Dedifferentiated amniotic fluid mesenchymal stem cell (primary cell): Measurements from ENCODE around the gene SPIB.
A peak's percentile ranks its signal among the peaks of the same experiment; 100 is the strongest.
"Not testable (repeated sequence)": the region's sequence is repeated elsewhere in the genome, so short reads cannot be mapped to it uniquely, and the experiment has no call there.

Experiments
- DNase-seq: peaks from one replicate; pipeline ENCODE4 v3.0.0-alpha.2; 2016; ENCODE audit errors: extremely low spot score

SPIB gene

GRCh38 chr19:50390952-50391351 lies 27.8 kb upstream of the SPIB start:
- not testable (repeated sequence) for DNase-seq

- DNase-seq: no peak
Measured at GRCh38 chr19:50392759-50393158, 26.0 kb upstream of the SPIB start.

GRCh38 chr19:50393589-50393988 lies 25.1 kb upstream of the SPIB start:
- DNase-seq: no peak

- no peak for DNase-seq
Measured at GRCh38 chr19:50394017-50394416, 24.7 kb upstream of the SPIB start.

- DNase-seq: no peak
Measured at GRCh38 chr19:50398675-50399367, 19.9 kb upstream of the SPIB start.

GRCh38 chr19:50399368-50399745 lies 19.4 kb upstream of the SPIB start:
- no peak for DNase-seq

GRCh38 chr19:50401605-50402450 lies 16.9 kb upstream of the SPIB start:
- DNase-seq: peak; percentile 9

- DNase-seq: no peak
Measured at GRCh38 chr19:50402544-50403301, 16.0 kb upstream of the SPIB start.

GRCh38 chr19:50406156-50406820 lies 12.4 kb upstream of the SPIB start:
- DNase-seq: no peak

- no peak for DNase-seq
Measured at GRCh38 chr19:50406829-50407228, 11.9 kb upstream of the SPIB start.

GRCh38 chr19:50409347-50409746 lies 9.4 kb upstream of the SPIB start:
- DNase-seq: no peak

GRCh38 chr19:50410109-50410508 lies 8.6 kb upstream of the SPIB start:
- no peak for DNase-seq

GRCh38 chr19:50412419-50412818 lies 6.3 kb upstream of the SPIB start:
- DNase-seq: no peak

GRCh38 chr19:50413096-50413495 lies 5.6 kb upstream of the SPIB start:
- peak; percentile 10 for DNase-seq

GRCh38 chr19:50413531-50413930 lies 5.2 kb upstream of the SPIB start:
- DNase-seq: no peak

- peak; percentile 17 for DNase-seq
Measured at GRCh38 chr19:50414864-50415660, 3.7 kb upstream of the SPIB start.

- no peak for DNase-seq
Measured at GRCh38 chr19:50415661-50416033, 3.1 kb upstream of the SPIB start.

- no peak for DNase-seq
Measured at GRCh38 chr19:50416034-50416977, 2.4 kb upstream of the SPIB start.

- DNase-seq: no peak
Measured at GRCh38 chr19:50417111-50418081, 1.3 kb upstream of the SPIB start.
